ENCODE measurements around the gene CCDC102A. TPM values are rescaled to one million over a fixed set of nuclear protein-coding genes. Genes with fewer than 3 reads are reported as not detected.

Gene CCDC102A
- total RNA-seq, 2 experiments from 2014 or later = 8.1 to 10.5 TPM

- no peaks in the 10 kb centered on the region for H3K9me3 Mint-ChIP-seq
- no peak overlapping the region for H3K4me3 Mint-ChIP-seq
- peaks cover 71% of the 10 kb centered on the region for H3K4me1 Mint-ChIP-seq
- ChIA-PET CTCF (interaction anchor here (0.8 to 2.1 kb wide), 6 partner anchors 9 to 124 kb away, joined by 3 to 7 read pairs (median 4); no protein-coding TSS in a partner anchor), POLR2A (no interaction called here)
- peak overlapping the region; percentile 28 for H3K27ac Mint-ChIP-seq
- H3K36me3 Mint-ChIP-seq (ENCODE audit: low read depth) = no peaks in the 10 kb centered on the region
- H3K27me3 Mint-ChIP-seq = no peaks in the 10 kb centered on the region
- DNase-seq = no peak
Observed at GRCh38 chr16:57540906-57541753, 4.8 kb upstream of the CCDC102A start.

GRCh38 chr16:57540387-57540786 is 4.0 kb upstream of the CCDC102A start:
- POLR2A ChIA-PET = no interaction called here
- H3K27me3 Mint-ChIP-seq = no peaks in the 10 kb centered on the region
- H3K4me1 Mint-ChIP-seq = peaks cover 71% of the 10 kb centered on the region
- H3K36me3 Mint-ChIP-seq (ENCODE audit: low read depth) = no peaks in the 10 kb centered on the region
- no peak overlapping the region for H3K4me3 Mint-ChIP-seq
- peak overlapping the region; percentile 54 for H3K27ac Mint-ChIP-seq
- CTCF ChIA-PET = interaction anchor here (0.8 to 2.1 kb wide), 3 partner anchors 8 to 109 kb away, joined by 4 to 7 read pairs (median 7); no protein-coding TSS in a partner anchor
- H3K9me3 Mint-ChIP-seq = no peaks in the 10 kb centered on the region
- no peak for DNase-seq

- ChIA-PET POLR2A (no interaction called here), CTCF (interaction anchor here (0.7 to 2.0 kb wide), 2 partner anchors 15 to 37 kb away, joined by 3 to 8 read pairs; no protein-coding TSS in a partner anchor)
- no peak overlapping the region for H3K4me3 Mint-ChIP-seq
- H3K27ac Mint-ChIP-seq = peak overlapping the region; percentile 78
- H3K4me1 Mint-ChIP-seq = peaks cover 75% of the 10 kb centered on the region
- H3K27me3 Mint-ChIP-seq = no peaks in the 10 kb centered on the region
- no peaks in the 10 kb centered on the region for H3K36me3 Mint-ChIP-seq (ENCODE audit: low read depth)
- no peak for DNase-seq
- H3K9me3 Mint-ChIP-seq = no peaks in the 10 kb centered on the region
Observed at GRCh38 chr16:57539072-57539796, 2.9 kb upstream of the CCDC102A start.

GRCh38 chr16:57538235-57538721 is 1.9 kb upstream of the CCDC102A start:
- Mint-ChIP-seq H3K4me3 (peak overlapping the region; percentile 78), H3K9me3 (no peaks in the 10 kb centered on the region), H3K27me3 (no peaks in the 10 kb centered on the region), H3K36me3 (ENCODE audit: low read depth) (no peaks in the 10 kb centered on the region), H3K27ac (peak overlapping the region; percentile 78), H3K4me1 (peaks cover 75% of the 10 kb centered on the region)
- CTCF ChIA-PET = interaction anchor here (0.6 to 2.0 kb wide), 4 partner anchors 38 to 513 kb away, joined by 3 to 8 read pairs (median 5); no protein-coding TSS in a partner anchor
- DNase-seq = no peak
- POLR2A ChIA-PET = no interaction called here

GRCh38 chr16:57537581-57538234 is 1.3 kb upstream of the CCDC102A start:
- Mint-ChIP-seq H3K27me3 (no peaks in the 10 kb centered on the region), H3K9me3 (no peaks in the 10 kb centered on the region), H3K4me3 (peak overlapping the region; percentile 78), H3K27ac (peak overlapping the region; percentile 78), H3K36me3 (ENCODE audit: low read depth) (no peaks in the 10 kb centered on the region), H3K4me1 (peaks cover 75% of the 10 kb centered on the region)
- POLR2A ChIA-PET = no interaction called here
- no peak for DNase-seq
- CTCF ChIA-PET = interaction anchor here (0.6 to 2.0 kb wide), 7 partner anchors 9 to 121 kb away, joined by 3 to 8 read pairs (median 4); partner anchors contain the start of gene POLR2C

GRCh38 chr16:57537194-57537505 is 779 bp upstream of the CCDC102A start:
- Mint-ChIP-seq H3K27ac (peak overlapping the region; percentile 78), H3K36me3 (ENCODE audit: low read depth) (no peaks in the 10 kb centered on the region), H3K4me3 (peak overlapping the region; percentile 78), H3K9me3 (no peaks in the 10 kb centered on the region), H3K27me3 (no peaks in the 10 kb centered on the region), H3K4me1 (peaks cover 75% of the 10 kb centered on the region)
- DNase-seq = no peak
- POLR2A ChIA-PET = no interaction called here
- CTCF ChIA-PET = interaction anchor here (0.6 to 2.0 kb wide), 8 partner anchors 9 to 121 kb away, joined by 3 to 8 read pairs (median 4); partner anchors contain the start of gene POLR2C

- DNase-seq = peak; percentile 94
- ChIA-PET CTCF (interaction anchor here (0.5 to 1.8 kb wide), 5 partner anchors 10 to 162 kb away, joined by 3 to 8 read pairs (median 4); partner anchors contain the start of gene POLR2C), POLR2A (interaction anchor here (0.9 kb wide), 1 partner anchor 9 kb away, joined by 3 read pairs; no protein-coding TSS in a partner anchor)
- H3K4me1 Mint-ChIP-seq = peaks cover 80% of the 10 kb centered on the region
- H3K36me3 Mint-ChIP-seq (ENCODE audit: low read depth) = no peaks in the 10 kb centered on the region
- peak overlapping the region; percentile 77 for H3K4me3 Mint-ChIP-seq
- no peaks in the 10 kb centered on the region for H3K27me3 Mint-ChIP-seq
- peak overlapping the region; percentile 84 for H3K27ac Mint-ChIP-seq
- H3K9me3 Mint-ChIP-seq = no peaks in the 10 kb centered on the region
Observed at GRCh38 chr16:57535680-57536305, 578 bp downstream of the CCDC102A start.

GRCh38 chr16:57534881-57535658 is 1.3 kb downstream of the CCDC102A start:
- Mint-ChIP-seq H3K9me3 (no peaks in the 10 kb centered on the region), H3K27ac (peak overlapping the region; percentile 84), H3K4me3 (peak overlapping the region; percentile 77), H3K27me3 (no peaks in the 10 kb centered on the region), H3K36me3 (ENCODE audit: low read depth) (peaks cover under 1% of the 10 kb centered on the region), H3K4me1 (peaks cover 82% of the 10 kb centered on the region)
- CTCF ChIA-PET = interaction anchor here (0.8 to 1.0 kb wide), 3 partner anchors 9 to 74 kb away, joined by 3 to 5 read pairs (median 4); no protein-coding TSS in a partner anchor
- POLR2A ChIA-PET = interaction anchor here (0.9 kb wide), 1 partner anchor 8 kb away, joined by 3 read pairs; no protein-coding TSS in a partner anchor
- no peak for DNase-seq

- Mint-ChIP-seq H3K27ac (peak overlapping the region; percentile 84), H3K36me3 (ENCODE audit: low read depth) (peaks cover 7% of the 10 kb centered on the region), H3K27me3 (no peaks in the 10 kb centered on the region), H3K4me3 (peak overlapping the region; percentile 43), H3K4me1 (peaks cover 88% of the 10 kb centered on the region), H3K9me3 (no peaks in the 10 kb centered on the region)
- ChIA-PET CTCF (interaction anchor here (0.8 to 1.0 kb wide), 2 partner anchors 16 to 18 kb away, joined by 3 read pairs; no protein-coding TSS in a partner anchor), POLR2A (no interaction called here)
- DNase-seq = peak; percentile 6
Observed at GRCh38 chr16:57534337-57534880, 2.0 kb downstream of the CCDC102A start.

- H3K4me3 Mint-ChIP-seq = peak overlapping the region; percentile 43
- DNase-seq = peak; percentile 46
- no peaks in the 10 kb centered on the region for H3K27me3 Mint-ChIP-seq
- CTCF ChIA-PET = interaction anchor here (0.8 to 1.0 kb wide), 2 partner anchors 15 to 17 kb away, joined by 3 read pairs; no protein-coding TSS in a partner anchor
- peaks cover 8% of the 10 kb centered on the region for H3K36me3 Mint-ChIP-seq (ENCODE audit: low read depth)
- peaks cover 85% of the 10 kb centered on the region for H3K4me1 Mint-ChIP-seq
- peak overlapping the region; percentile 84 for H3K27ac Mint-ChIP-seq
- POLR2A ChIA-PET = no interaction called here
- H3K9me3 Mint-ChIP-seq = no peaks in the 10 kb centered on the region
Observed at GRCh38 chr16:57533431-57534336, 2.7 kb downstream of the CCDC102A start.
